Measurements from ENCODE around the gene PIAS4.
A peak's percentile ranks its signal among the peaks of the same experiment; 100 is the strongest.
"Not testable (repeated sequence)": the region's sequence is repeated elsewhere in the genome, so short reads cannot be mapped to it uniquely, and the experiment has no call there.

Gene PIAS4

GRCh38 chr19:4007021-4007835, at the start of gene PIAS4:
PIAS4 (plus strand) TSS chr19:4007736; CDS start chr19:4007761, 25 bp downstream.
- DNase-seq, result peak; percentile 58 to 98 (median 93)

- no peak for DNase-seq
Measured at GRCh38 chr19:3958836-3959765, 48.4 kb upstream of the PIAS4 start.

- no peak for DNase-seq
Measured at GRCh38 chr19:3959766-3960131, 47.8 kb upstream of the PIAS4 start.

GRCh38 chr19:3961007-3961406, 46.5 kb upstream of the PIAS4 start:
- DNase-seq, result no peak

DNA sequence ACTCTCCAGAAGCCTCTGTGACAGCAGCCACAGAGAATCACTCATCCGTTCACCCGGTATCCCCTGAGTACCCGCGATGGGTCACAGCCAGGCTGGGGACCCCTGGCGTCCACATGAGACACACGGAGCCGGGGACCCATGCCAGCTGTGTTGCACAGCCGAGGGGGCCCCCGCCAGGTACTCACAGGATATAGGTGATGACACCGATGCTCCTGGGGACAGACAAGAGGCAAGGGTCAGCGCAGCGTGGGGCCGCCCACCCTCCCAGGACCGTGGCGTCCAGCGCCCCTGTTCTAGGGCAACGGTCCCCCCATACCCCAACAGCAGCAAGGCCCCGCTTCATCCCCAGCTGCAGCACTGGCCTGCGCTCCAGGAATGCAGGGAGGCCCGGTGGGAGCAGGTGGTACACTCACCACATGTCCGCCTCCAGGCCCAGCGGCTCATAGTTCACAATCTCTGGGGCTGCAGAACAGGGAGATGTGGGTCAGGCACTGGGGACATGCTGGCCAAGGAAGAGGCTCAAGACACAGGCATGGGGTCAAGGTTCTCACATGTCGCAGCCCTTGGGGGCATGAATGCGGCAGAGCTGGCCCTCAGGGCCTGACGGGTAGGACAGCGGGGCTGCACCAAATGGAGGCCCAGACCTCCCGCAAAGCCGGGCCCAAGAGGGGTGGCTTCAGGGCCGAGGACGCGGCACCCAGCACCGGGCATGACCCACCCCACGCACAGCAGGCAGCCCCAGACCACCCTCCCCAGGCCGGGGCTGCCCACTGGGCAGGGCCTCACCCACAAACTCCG, 43.9 kb upstream of the PIAS4 start:
- no peak for DNase-seq

DNA sequence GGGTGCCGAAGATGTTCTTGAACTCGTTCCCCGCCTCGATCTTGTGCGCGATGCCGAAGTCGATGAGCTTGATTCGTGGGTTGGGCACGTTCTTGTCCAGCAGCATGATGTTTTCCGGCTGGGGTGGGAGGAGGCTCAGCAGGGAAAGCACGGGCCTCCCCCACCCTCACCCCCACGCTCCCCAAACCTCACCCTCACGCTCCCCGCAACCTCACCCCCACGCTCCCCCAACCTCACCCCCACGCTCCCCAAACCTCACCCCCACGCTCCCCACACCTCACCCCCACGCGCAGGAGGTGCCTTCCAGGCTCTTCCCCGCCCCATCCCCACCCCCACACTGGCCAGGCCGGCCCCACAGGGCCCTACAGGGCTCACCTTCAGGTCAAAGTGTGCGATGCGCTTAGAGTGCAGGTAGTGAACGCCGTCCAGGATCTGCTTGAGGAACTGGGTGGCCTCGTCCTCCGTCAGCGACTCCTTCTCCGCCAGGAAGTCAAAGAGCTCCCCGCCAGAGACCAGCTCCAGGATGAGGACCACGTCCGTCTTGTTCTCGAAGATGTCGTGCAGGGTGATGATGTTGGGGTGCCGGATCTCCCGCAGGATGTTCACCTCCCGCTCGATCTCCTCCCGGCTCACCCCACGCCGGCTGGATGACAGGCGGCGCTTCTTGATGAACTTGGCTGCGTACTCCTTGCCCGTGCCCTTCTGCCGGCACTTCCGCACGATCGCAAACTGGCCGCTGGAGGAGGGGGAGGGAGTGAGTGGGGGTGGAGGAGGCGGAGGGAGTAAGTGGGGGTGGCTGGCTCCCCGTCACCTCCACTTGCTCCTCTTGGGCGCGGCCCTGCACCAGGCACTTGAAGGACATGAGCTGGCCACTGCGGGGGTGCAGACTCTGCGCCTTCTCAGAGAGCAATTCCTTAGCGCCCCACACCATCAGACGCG, 43.0 kb upstream of the PIAS4 start:
- DNase-seq, result no peak

- no peak for DNase-seq
Measured at GRCh38 chr19:3966051-3967017, 41.2 kb upstream of the PIAS4 start.

DNA sequence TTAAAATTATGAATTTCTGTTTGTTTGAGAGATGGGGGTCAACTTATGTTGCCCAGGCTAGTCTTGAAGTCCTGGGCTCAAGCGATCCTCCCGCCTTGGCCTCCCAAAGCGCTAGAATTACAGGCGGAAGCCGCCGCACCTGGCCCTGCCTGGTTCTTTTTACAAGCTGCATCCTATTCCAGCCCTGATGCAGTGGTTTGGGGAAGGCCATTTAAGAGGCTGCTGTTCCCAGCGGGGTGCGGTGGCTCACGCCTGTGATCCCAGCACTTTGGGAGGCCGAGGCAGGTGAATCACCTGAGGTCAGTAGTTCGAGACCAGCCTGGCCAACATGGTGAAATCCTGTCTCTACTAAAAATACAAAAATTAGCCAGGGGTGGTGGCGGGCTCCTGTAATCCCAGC, 39.6 kb upstream of the PIAS4 start:
- DNase-seq, result not testable (repeated sequence)

DNA sequence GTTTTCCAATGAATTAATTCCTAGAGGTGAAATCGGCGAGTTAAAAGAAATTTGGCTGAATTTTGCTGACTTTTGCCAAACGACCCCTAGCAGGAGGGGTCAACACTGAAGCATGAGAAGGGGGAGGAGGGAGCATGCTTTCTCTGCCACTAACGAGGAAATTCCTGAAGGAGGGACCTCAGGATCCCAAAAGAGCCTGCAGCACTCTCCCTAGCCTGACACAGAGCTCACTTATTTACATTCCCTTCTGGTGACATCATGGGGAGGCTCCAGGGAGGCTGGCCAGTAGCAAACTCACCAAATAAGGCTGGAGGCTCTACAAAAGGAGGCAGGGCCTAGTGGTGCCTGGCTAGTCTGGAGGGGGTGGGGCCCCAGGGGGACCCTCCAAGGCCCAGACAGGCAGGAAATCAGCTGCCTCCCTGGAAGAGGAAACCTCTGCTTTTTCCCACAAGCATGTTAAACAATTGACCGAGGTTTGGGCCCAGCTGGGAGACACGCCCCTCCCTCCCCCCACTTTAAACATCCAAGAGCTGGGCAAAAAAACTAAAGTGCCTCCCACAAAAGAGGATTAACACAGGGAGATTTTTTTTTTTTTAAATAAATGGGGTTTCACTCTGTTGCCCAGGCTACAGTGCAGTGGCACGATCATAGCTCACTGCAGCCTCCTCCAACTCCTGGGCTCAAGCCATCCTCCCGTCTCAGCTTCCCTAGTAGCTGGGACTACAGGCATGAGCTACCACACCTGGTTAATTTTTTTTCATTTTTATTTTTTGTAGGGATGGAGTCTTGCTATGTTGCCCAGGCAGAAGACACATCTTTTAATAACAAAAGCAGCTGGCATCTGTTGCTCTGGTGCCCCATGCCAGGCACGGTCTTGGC, 38.7 kb upstream of the PIAS4 start:
- peak in 11 of 58 donors; percentile 4 to 64 (median 27) for DNase-seq

- peak in 3 of 58 donors; percentile 15 to 42 (median 15) for DNase-seq
Measured at GRCh38 chr19:3969435-3970312, 37.9 kb upstream of the PIAS4 start.

DNA sequence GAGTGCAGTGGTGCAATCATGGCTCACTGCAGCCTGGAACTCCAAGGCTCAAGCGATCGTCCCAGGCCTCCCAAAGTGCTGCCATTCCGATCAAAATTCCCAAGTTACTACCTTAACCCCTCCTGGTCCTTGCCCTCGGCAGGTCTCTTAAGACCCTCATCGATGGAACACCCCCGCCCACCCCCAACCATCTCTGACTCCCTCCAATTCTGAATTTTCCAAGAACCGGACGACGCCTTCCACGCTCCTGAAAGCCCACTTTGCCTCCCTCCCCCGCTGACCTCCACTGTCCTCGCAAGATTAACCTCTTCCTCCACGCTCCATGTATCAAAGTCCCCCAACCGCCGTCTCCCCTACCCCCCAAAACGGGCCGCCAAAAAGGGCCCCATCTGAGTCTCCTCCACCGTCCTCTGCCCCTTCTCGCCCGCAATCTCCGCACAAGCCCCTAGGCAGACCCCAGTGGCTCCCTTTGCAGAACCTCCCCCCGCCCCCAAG, 37.2 kb upstream of the PIAS4 start:
- DNase-seq, result no peak

DNA sequence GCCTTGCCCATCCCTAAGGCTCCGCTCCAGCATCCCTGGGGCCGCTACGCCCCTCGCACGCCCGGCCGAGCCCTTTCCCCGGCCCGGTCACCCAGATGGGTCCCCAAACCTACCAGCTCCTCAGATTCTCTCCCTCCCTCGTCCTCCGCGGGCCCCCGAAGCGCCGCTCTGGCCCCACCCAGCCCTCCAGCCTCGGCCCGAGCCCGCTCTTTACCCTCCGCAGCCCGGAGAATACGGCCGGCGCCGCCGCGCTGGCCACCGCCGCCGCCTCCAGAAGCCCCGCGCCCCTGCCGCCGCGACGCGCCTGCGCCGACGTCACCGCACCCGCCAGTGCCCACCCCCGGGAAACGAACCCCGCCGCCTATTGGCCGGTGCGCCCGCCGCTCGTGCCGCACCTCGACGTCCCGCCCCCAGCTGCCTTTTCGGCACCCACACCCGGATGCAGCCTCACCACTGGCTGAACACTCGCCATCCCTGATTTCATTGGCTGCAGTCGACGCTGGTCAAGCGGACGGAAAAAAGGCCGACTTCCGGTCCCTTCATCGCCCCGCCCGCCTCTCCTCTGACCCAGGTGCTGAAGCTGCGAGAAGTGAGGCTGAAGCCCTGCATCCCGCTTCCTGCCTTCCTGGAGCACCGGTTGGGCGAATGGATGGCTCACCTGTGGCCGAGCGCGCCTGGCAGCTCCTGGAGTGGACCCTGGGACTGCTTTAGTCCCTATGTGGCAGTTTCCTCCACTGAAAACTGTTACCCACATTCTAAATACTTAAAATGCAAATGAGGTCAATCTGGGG, 36.5 kb upstream of the PIAS4 start, which contains the start of gene DAPK3:
Gene DAPK3, minus strand, starts transcription at position 292 of the 791 bp plus-strand sequence. CDS start 1,364 bp downstream, outside the sequence.
- peak; percentile 68 to 99 (median 97) for DNase-seq

GRCh38 chr19:3975144-3975543, 32.4 kb upstream of the PIAS4 start:
- no peak for DNase-seq

- no peak for DNase-seq
Measured at GRCh38 chr19:3975637-3976087, 31.9 kb upstream of the PIAS4 start.

DNA sequence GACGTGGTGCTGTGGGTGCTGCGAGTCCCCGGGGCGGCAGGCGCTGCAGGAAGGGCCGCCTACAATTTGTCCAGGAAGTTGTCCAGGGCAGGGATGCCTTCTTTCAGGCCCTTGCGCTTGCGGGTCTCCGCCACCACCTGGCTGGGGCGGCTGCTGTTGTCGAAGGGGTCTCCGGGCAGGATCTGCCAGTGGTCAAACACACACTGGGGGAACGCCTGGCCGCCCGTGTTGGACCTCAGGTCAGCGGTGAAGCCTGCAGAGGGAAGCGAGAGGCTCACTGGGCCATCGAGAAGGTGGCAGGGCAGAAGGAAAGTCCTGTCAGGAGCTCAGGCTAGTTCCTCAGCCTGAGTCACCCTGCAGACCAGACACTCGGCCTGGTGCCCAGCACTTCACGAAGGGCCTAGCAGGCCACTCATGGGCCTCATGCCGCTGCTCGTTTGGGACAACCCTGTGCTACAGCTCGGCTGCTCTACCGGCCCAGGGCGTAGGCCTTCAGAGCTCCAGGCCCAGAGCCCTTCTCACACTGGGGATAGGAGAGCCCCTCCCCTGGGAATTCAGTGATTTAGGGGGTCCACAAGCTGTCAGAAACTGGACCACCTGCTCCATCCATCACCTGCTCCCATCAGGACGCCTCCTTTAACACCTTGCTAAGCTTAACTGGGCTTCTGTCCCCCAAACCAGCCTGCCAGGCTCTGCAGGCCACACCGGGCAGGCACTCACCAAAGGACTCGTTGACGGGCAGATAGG, 30.9 kb upstream of the PIAS4 start:
- DNase-seq, result no peak

All from anterior cingulate cortex (tissue), 58 donors.